ENCODE measurements around the gene GABRG3. TPM values are rescaled to one million over a fixed set of nuclear protein-coding genes. Genes with fewer than 3 reads are reported as not detected.

GABRG3 gene
- total and polyA plus RNA-seq, 2 donors (not counting 3 experiments of a cell fraction or from before 2014, with no cell fraction given): not detected

DNA sequence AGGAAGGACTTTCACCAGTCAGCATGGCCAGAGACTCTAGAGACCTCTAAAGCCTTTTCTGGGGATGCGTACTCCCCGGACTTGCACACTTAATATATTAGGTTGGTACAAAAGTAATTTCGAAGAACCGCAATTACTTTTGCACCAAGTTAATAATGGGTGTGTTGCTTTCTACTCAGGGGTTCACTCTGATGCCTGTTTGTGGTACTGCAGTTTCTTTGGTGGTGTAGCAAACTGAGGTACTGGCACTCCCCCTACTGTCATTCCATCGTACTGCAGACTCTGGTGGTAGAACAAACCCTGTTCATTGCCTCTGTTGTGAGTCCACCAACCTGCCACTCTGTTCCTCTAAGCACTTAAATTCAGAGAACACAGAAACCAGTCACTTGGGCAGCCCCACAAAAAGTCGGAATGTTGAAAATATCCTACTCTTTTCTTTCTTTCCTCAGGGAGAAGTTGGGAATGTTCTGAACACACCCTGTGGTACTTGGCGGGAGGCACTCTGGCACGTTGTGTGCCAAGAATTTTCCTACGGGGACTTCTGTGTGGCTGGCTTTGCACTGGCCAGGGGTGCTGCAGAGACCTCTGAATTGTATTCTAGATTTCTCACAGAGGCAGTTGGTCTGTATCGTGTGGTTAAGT lies 46.3 kb downstream of the GABRG3 start:
- Histone ChIP-seq H3K27ac (ENCODE audit: insufficient read depth, low read depth, low read length) (no peak overlapping the region), H3K79me2 (ENCODE audit: control insufficient read depth, insufficient read depth, low read length) (no peaks in the 10 kb centered on the region), H3K4me2 (ENCODE audit: insufficient read depth, low read length) (no peak overlapping the region), H3K9me3 (replicated peaks; ENCODE audit: control insufficient read depth, insufficient read depth, low read length) (peaks cover 2% of the 10 kb centered on the region), H3K4me3 (replicated peaks in 1 of 3; ENCODE audit: insufficient read depth in 1 of 3, low read depth in 1 of 3, low read length in 3 of 3) (no peak overlapping the region), H2AFZ (ENCODE audit: low read depth, low read length) (no peak overlapping the region), H4K20me1 (replicated peaks; ENCODE audit: control insufficient read depth, extremely low read depth, insufficient read depth, low read length) (no peaks in the 10 kb centered on the region), H3K9me1 (replicated peaks; ENCODE audit: control insufficient read depth, extremely low read depth, insufficient read depth, low read length) (no peaks in the 10 kb centered on the region), H3K9ac (replicated peaks; ENCODE audit: extremely low read depth, insufficient read depth, low read length) (no peak overlapping the region), H3K27me3 (ENCODE audit: control insufficient read depth in 2 of 2, insufficient read depth in 2 of 2, low read length in 2 of 2) (no peaks in the 10 kb centered on the region), H3K4me1 (ENCODE audit: control insufficient read depth, extremely low read depth, insufficient read depth, low read length) (no peaks in the 10 kb centered on the region), H3K36me3 (ENCODE audit: control insufficient read depth in 2 of 2, extremely low read depth in 1 of 2, insufficient read depth in 2 of 2, low read length in 2 of 2) (no peaks in the 10 kb centered on the region)
- peak; percentile 47 for FAIRE-seq
- ChIA-PET CTCF (no interaction called here), POLR2A (no interaction called here)
- dilution Hi-C loops (cut with MboI; ENCODE audit: extremely low pct_ligation_motif_present, low sequenced_read_pairs): no loop called here
- intact Hi-C loops (cut with micrococcal nuclease): loop anchor here (2.0 kb wide), 1 partner anchor 128 kb away; no protein-coding TSS in a partner anchor
- BruUV-seq (replicated peaks): no TSS peak
- peak; percentile 6 for DNase-seq (ENCODE audit: low read depth, low spot score)
- TF ChIP-seq FOS (IDR thresholded peaks at IDR 0.05; ENCODE audit: borderline replicate concordance, insufficient read depth, low read length): no peak
- TF ChIP-seq, protein P1, sequence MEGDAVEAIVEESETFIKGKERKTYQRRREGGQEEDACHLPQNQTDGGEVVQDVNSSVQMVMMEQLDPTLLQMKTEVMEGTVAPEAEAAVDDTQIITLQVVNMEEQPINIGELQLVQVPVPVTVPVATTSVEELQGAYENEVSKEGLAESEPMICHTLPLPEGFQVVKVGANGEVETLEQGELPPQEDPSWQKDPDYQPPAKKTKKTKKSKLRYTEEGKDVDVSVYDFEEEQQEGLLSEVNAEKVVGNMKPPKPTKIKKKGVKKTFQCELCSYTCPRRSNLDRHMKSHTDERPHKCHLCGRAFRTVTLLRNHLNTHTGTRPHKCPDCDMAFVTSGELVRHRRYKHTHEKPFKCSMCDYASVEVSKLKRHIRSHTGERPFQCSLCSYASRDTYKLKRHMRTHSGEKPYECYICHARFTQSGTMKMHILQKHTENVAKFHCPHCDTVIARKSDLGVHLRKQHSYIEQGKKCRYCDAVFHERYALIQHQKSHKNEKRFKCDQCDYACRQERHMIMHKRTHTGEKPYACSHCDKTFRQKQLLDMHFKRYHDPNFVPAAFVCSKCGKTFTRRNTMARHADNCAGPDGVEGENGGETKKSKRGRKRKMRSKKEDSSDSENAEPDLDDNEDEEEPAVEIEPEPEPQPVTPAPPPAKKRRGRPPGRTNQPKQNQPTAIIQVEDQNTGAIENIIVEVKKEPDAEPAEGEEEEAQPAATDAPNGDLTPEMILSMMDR (IDR thresholded peaks at IDR 0.05; ENCODE audit: extremely low read depth in 1 of 2, insufficient read depth in 1 of 2, low read depth in 1 of 2, low read length in 2 of 2): peak; percentile 59

DNA sequence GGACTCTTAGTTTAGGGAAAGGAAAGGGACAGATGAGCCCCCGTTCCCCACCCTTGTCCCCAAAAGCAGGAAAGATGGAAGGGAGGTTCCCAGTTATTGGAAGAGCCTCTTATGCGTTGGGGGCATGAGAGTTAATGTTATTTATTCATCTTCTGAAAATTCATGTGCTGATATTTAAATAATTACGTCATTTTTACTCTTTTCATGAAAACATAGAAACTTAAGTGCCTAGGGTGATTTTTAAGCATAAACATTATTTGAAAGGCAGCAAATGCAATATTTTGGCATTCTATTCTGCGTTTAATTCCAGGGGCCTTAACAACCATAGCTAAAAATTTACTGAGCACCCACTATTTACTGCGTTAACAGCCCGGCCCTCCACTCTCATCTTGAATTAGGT lies 48.7 kb downstream of the GABRG3 start:
- BruUV-seq (replicated peaks): no TSS peak
- POLR2A ChIA-PET: no interaction called here
- no peak for FAIRE-seq

More for the DNA sequence above, 48.7 kb downstream of the GABRG3 start:
- intact Hi-C loops (cut with micrococcal nuclease): no loop called here
- no peak overlapping the region for H2AFZ ChIP-seq (ENCODE audit: low read depth, low read length)
- dilution Hi-C loops (cut with MboI; ENCODE audit: extremely low pct_ligation_motif_present, low sequenced_read_pairs): no loop called here
- no peaks in the 10 kb centered on the region for H4K20me1 ChIP-seq (replicated peaks; ENCODE audit: control insufficient read depth, extremely low read depth, insufficient read depth, low read length)
- no peaks in the 10 kb centered on the region for H3K9me1 ChIP-seq (replicated peaks; ENCODE audit: control insufficient read depth, extremely low read depth, insufficient read depth, low read length)
- H3K4me3 ChIP-seq (replicated peaks in 1 of 3; ENCODE audit: insufficient read depth in 1 of 3, low read depth in 1 of 3, low read length in 3 of 3): no peak overlapping the region
- peaks cover 2% of the 10 kb centered on the region for H3K9me3 ChIP-seq (replicated peaks; ENCODE audit: control insufficient read depth, insufficient read depth, low read length)
- H3K4me1 ChIP-seq (ENCODE audit: control insufficient read depth, extremely low read depth, insufficient read depth, low read length): no peaks in the 10 kb centered on the region
- no peaks in the 10 kb centered on the region for H3K27me3 ChIP-seq (ENCODE audit: control insufficient read depth in 2 of 2, insufficient read depth in 2 of 2, low read length in 2 of 2)
- H3K9ac ChIP-seq (replicated peaks; ENCODE audit: extremely low read depth, insufficient read depth, low read length): no peak overlapping the region
- no peaks in the 10 kb centered on the region for H3K36me3 ChIP-seq (ENCODE audit: control insufficient read depth in 2 of 2, extremely low read depth in 1 of 2, insufficient read depth in 2 of 2, low read length in 2 of 2)
- H3K4me2 ChIP-seq (ENCODE audit: insufficient read depth, low read length): no peak overlapping the region
- no peak overlapping the region for H3K27ac ChIP-seq (ENCODE audit: insufficient read depth, low read depth, low read length)
- TF ChIP-seq FOS (IDR thresholded peaks at IDR 0.05; ENCODE audit: borderline replicate concordance, insufficient read depth, low read length) (no peak), EZH2 (IDR thresholded peaks at IDR 0.05; ENCODE audit: borderline replicate concordance, low read depth, low read length, severe bottlenecking) (no peak), MYC (IDR thresholded peaks at IDR 0.05; ENCODE audit: low read depth, low read length) (no peak), JUN (IDR thresholded peaks at IDR 0.05; ENCODE audit: borderline replicate concordance, insufficient read depth, insufficient read length, low read depth) (no peak), POLR2AphosphoS5 (IDR thresholded peaks at IDR 0.05; ENCODE audit: insufficient read depth, low read depth, low read length) (no peak), POLR2A (IDR thresholded peaks at IDR 0.05; ENCODE audit: low read depth, low read length) (no peak), GATA2 (IDR thresholded peaks at IDR 0.05; ENCODE audit: insufficient read depth, insufficient read length, low read depth, low read length) (no peak)
- TF ChIP-seq, protein P1 (IDR thresholded peaks at IDR 0.05; ENCODE audit: extremely low read depth in 1 of 2, insufficient read depth in 1 of 2, low read depth in 1 of 2, low read length in 2 of 2): no peak
- TF ChIP-seq, protein P2, sequence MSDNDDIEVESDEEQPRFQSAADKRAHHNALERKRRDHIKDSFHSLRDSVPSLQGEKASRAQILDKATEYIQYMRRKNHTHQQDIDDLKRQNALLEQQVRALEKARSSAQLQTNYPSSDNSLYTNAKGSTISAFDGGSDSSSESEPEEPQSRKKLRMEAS (IDR thresholded peaks at IDR 0.05; ENCODE audit: insufficient read depth, insufficient read length): no peak
- H3K79me2 ChIP-seq (ENCODE audit: control insufficient read depth, insufficient read depth, low read length): no peaks in the 10 kb centered on the region
- CTCF ChIA-PET: no interaction called here
- DNase-seq (ENCODE audit: low read depth, low spot score): no peak

Data from endothelial cell of umbilical vein (primary cell).